H1 (cell line): Measurements from ENCODE around the gene NSUN4. TPM values are rescaled to one million over a fixed set of nuclear protein-coding genes. Genes with fewer than 3 reads are reported as not detected.

Source experiments
- CTCF ChIA-PET: fragments of 300-600 bp; sonication (Branson Sonifier 250); formaldehyde crosslinking; loops from one replicate; lab custom pipeline; 2021; ENCODE audit not compliant: partially characterized antibody; lab: Charles Lee
- POLR2A ChIA-PET: fragments of 300-600 bp; sonication (Branson Sonifier 250); formaldehyde crosslinking; loops from one replicate; lab custom pipeline; 2021; ENCODE audit warnings: inconsistent platforms; ENCODE audit not compliant: partially characterized antibody; lab: Charles Lee
- DNase-seq, 2 experiments: peaks; one replicate each; pipeline versions ENCODE4 v3.0.0 to v3.0.0-alpha.2; 2010 to 2022; ENCODE audit warnings: low spot score in 2 of 2, low read depth in 1 of 2, mixed read lengths in 1 of 2
- FAIRE-seq: peaks from 2 replicates; lab custom pipeline; 2011; peaks lifted over from hg19 to GRCh38; lab: Jason Lieb, UNC
- H2AFZ ChIP-seq: 2 replicates; pipeline ENCODE4 v1.8.1; 2012; ENCODE audit warnings: low read length, inconsistent platforms
- H2AK5ac ChIP-seq: 2 replicates; pipeline ENCODE4 v1.6.1; 2013; ENCODE audit warnings: low read depth, low read length
- H2BK120ac ChIP-seq: replicated peaks from 2 replicates; pipeline ENCODE3; 2013; ENCODE audit warnings: low read depth, low read length, inconsistent platforms
- H2BK12ac ChIP-seq: 2 replicates; pipeline ENCODE4 v1.6.1; 2013; ENCODE audit warnings: low read depth, low read length
- H2BK15ac ChIP-seq: 2 replicates; pipeline ENCODE4 v1.6.1; 2013; ENCODE audit warnings: low read length
- H2BK20ac ChIP-seq: 2 replicates; pipeline ENCODE4 v1.6.1; 2013; ENCODE audit warnings: low read length
- H2BK5ac ChIP-seq: 2 replicates; pipeline ENCODE4 v1.6.1; 2013; ENCODE audit warnings: low read depth, low read length
- H3K14ac ChIP-seq: 2 replicates; pipeline ENCODE4 v1.6.1; 2013; ENCODE audit warnings: inconsistent platforms; ENCODE audit not compliant: insufficient read length
- H3K18ac ChIP-seq: 2 replicates; pipeline ENCODE4 v1.6.1; 2013; ENCODE audit warnings: low read length; ENCODE audit errors: extremely low read depth
- H3K23ac ChIP-seq: 2 replicates; pipeline ENCODE4 v1.6.1; 2013; ENCODE audit warnings: inconsistent platforms; ENCODE audit not compliant: insufficient read length
- H3K23me2 ChIP-seq: 2 replicates; pipeline ENCODE4 v1.6.1; 2013; ENCODE audit warnings: low read depth, low read length
- H3K27ac ChIP-seq: 2 replicates; pipeline ENCODE4 v1.6.1; 2011; ENCODE audit warnings: low read depth, low read length, inconsistent platforms
- H3K27me3 ChIP-seq, 4 experiments: replicated peaks in 1 of 4; 1 replicate in 1 of 4; 2 replicates in 3 of 4; pipeline versions ENCODE4 v1.6.1 to v1.8.1; 2011 to 2013; ENCODE audit warnings: low read length in 3 of 4, mild to moderate bottlenecking in 3 of 4, inconsistent platforms in 2 of 4, mixed read lengths in 2 of 4, moderate library complexity in 1 of 4; ENCODE audit not compliant: control insufficient read depth in 3 of 4, insufficient read depth in 3 of 4; ENCODE audit errors: extremely low read depth in 1 of 4
- H3K36me3 ChIP-seq, 4 experiments: 2 replicates each; pipeline versions ENCODE4 v1.6.1 to v1.8.1; 2011 to 2013; ENCODE audit warnings: mild to moderate bottlenecking in 4 of 4, low read length in 3 of 4, moderate library complexity in 2 of 4, control low read depth in 1 of 4, inconsistent platforms in 1 of 4; ENCODE audit not compliant: insufficient read depth in 4 of 4, control insufficient read depth in 2 of 4
- H3K4ac ChIP-seq: replicated peaks from 2 replicates; pipeline ENCODE3; 2013; ENCODE audit warnings: low read length, low read depth, mixed read lengths, inconsistent platforms; ENCODE audit not compliant: insufficient read length
- H3K4me1 ChIP-seq, 4 experiments: replicated peaks in 1 of 4; 1 replicate in 1 of 4; 2 replicates in 3 of 4; pipeline versions ENCODE4 v1.6.1 to v1.8.1; 2011 to 2013; ENCODE audit warnings: low read length in 3 of 4, inconsistent platforms in 2 of 4, mixed read lengths in 1 of 4; ENCODE audit not compliant: insufficient read depth in 4 of 4, control insufficient read depth in 3 of 4
- H3K4me2 ChIP-seq, 2 experiments: 2 replicates each; pipeline versions ENCODE4 v1.6.1 to v1.8.1; 2011 to 2013; ENCODE audit warnings: low read depth in 2 of 2, low read length in 2 of 2, control low read depth in 1 of 2, inconsistent platforms in 1 of 2, mild to moderate bottlenecking in 1 of 2; ENCODE audit not compliant: insufficient read depth in 1 of 2
- H3K4me3 ChIP-seq, 4 experiments: fragments of 200-600, 300-600 bp in 1 of 4; sonication (generic), shearing (Covaris generic), sonication (Bioruptor Twin) in 1 of 4; 2 replicates each; pipeline versions ENCODE4 v1.5.1 to v1.8.1; 2011 to 2016; ENCODE audit warnings: low read length in 4 of 4, low read depth in 3 of 4, control low read depth in 2 of 4, inconsistent platforms in 2 of 4, mild to moderate bottlenecking in 2 of 4, mixed read lengths in 1 of 4, moderate library complexity in 1 of 4; ENCODE audit not compliant: insufficient read depth in 2 of 4; ENCODE audit errors: extremely low read depth in 1 of 4
- H3K56ac ChIP-seq: replicated peaks from 2 replicates; pipeline ENCODE3; 2013; ENCODE audit warnings: low read depth, mild to moderate bottlenecking, mixed read lengths, low read length, inconsistent platforms; ENCODE audit not compliant: insufficient read length
- H3K79me1 ChIP-seq: 2 replicates; pipeline ENCODE4 v1.6.1; 2013; ENCODE audit warnings: low read depth, low read length, control low read depth
- H3K79me2 ChIP-seq, 2 experiments: 2 replicates each; pipeline versions ENCODE4 v1.6.1 to v1.8.1; 2012 to 2013; ENCODE audit warnings: low read length in 2 of 2, mild to moderate bottlenecking in 2 of 2, inconsistent platforms in 1 of 2; ENCODE audit not compliant: insufficient read depth in 2 of 2, control insufficient read depth in 1 of 2
- H3K9ac ChIP-seq, 4 experiments: replicated peaks in 1 of 4; 1 replicate in 1 of 4; 2 replicates in 3 of 4; pipeline versions ENCODE4 v1.6.1 to v1.8.1; 2011 to 2013; ENCODE audit warnings: low read depth in 3 of 4, low read length in 3 of 4, control low read depth in 2 of 4, mild to moderate bottlenecking in 2 of 4, moderate library complexity in 2 of 4, inconsistent platforms in 1 of 4; ENCODE audit errors: extremely low read depth in 1 of 4
- H3K9me3 ChIP-seq, 2 experiments: 2 replicates each; pipeline versions ENCODE4 v1.6.1 to v1.8.1; 2012 to 2013; ENCODE audit warnings: mild to moderate bottlenecking in 2 of 2, moderate library complexity in 2 of 2, control low read depth in 1 of 2, inconsistent platforms in 1 of 2, low read depth in 1 of 2, low read length in 1 of 2, mixed read lengths in 1 of 2; ENCODE audit not compliant: insufficient read depth in 2 of 2
- H4K20me1 ChIP-seq, 2 experiments: replicated peaks in 1 of 2; 2 replicates each; pipeline versions ENCODE3 to v1.8.1; 2011 to 2013; ENCODE audit warnings: inconsistent platforms in 2 of 2, low read length in 2 of 2, mild to moderate bottlenecking in 1 of 2; ENCODE audit not compliant: insufficient read depth in 2 of 2, control insufficient read depth in 1 of 2
- H4K5ac ChIP-seq: 2 replicates; pipeline ENCODE4 v1.6.1; 2013; ENCODE audit warnings: low read length, low read depth, mixed read lengths, inconsistent platforms; ENCODE audit not compliant: insufficient read length
- H4K8ac ChIP-seq: 2 replicates; pipeline ENCODE4 v1.8.0; 2013; ENCODE audit warnings: mild to moderate bottlenecking, moderate library complexity, low read length, inconsistent platforms; ENCODE audit not compliant: insufficient read depth; ENCODE audit errors: extremely low read depth
- H4K91ac ChIP-seq: replicated peaks from 2 replicates; pipeline ENCODE3; 2013; ENCODE audit warnings: low read length, mixed read lengths, inconsistent platforms; ENCODE audit not compliant: insufficient read length
- BACH1 ChIP-seq: IDR thresholded peaks from 2 replicates; pipeline ENCODE4 v1.6.1; 2012; ENCODE audit warnings: low read length, improper control_type of control experiment
- CBX8 ChIP-seq: fragments of 300-800, 300-1000 bp; sonication (generic); IDR thresholded peaks from 2 replicates; pipeline ENCODE4 v1.7.1; 2016; ENCODE audit warnings: low read depth, low read length, borderline replicate concordance
- CTBP2 ChIP-seq: IDR thresholded peaks from 2 replicates; pipeline ENCODE4 v1.7.0; 2011; ENCODE audit warnings: borderline replicate concordance, mild to moderate bottlenecking, moderate library complexity, mixed read lengths, low read length; ENCODE audit not compliant: insufficient read depth, insufficient read length
- FOSL1 ChIP-seq: IDR thresholded peaks from 2 replicates; pipeline ENCODE4 v1.6.1; 2011; ENCODE audit warnings: mild to moderate bottlenecking, low read depth, low read length, moderate library complexity; ENCODE audit not compliant: insufficient read depth
- GTF2F1 ChIP-seq: IDR thresholded peaks from 2 replicates; pipeline ENCODE4 v1.6.1; 2012; ENCODE audit warnings: low read depth, low read length, improper control_type of control experiment, borderline replicate concordance
- JUND ChIP-seq: IDR thresholded peaks from 2 replicates; pipeline ENCODE4 v1.6.1; 2011; ENCODE audit warnings: mild to moderate bottlenecking, improper control_type of control experiment, low read length
- MAFK ChIP-seq: IDR thresholded peaks from 2 replicates; pipeline ENCODE4 v1.6.1; 2012; ENCODE audit warnings: low read depth, mild to moderate bottlenecking, improper control_type of control experiment, low read length
- NRF1 ChIP-seq: IDR thresholded peaks from 2 replicates; pipeline ENCODE4 v1.6.1; 2011; ENCODE audit warnings: mild to moderate bottlenecking, low read depth, low read length, improper control_type of control experiment
- RXRA ChIP-seq: IDR thresholded peaks from 2 replicates; pipeline ENCODE4 v1.6.1; 2011; ENCODE audit warnings: low read depth, mild to moderate bottlenecking, low read length, moderate library complexity; ENCODE audit not compliant: insufficient read depth
- SAP30 ChIP-seq: fragments of 300-600 bp; sonication (generic); IDR thresholded peaks from 2 replicates; pipeline ENCODE4 v1.7.1; 2012; ENCODE audit warnings: low read length, moderate library complexity, mild to moderate bottlenecking, inconsistent platforms; ENCODE audit not compliant: insufficient read depth, insufficient replicate concordance
- SIRT6 ChIP-seq: IDR thresholded peaks from one replicate; pipeline ENCODE4 v1.7.1; 2012; ENCODE audit warnings: low read length, inconsistent platforms
- SP1 ChIP-seq: IDR thresholded peaks from 2 replicates; pipeline ENCODE4 v1.6.1; 2011; ENCODE audit warnings: low read depth, low read length
- WGBS, 2 experiments: shearing (Covaris generic) in 1 of 2; methylation state at CpG; one replicate each; pipeline versions ENCODE4 v1.1.6 to v1.1.7; 2013 to 2015; ENCODE audit warnings: low lambda C conversion rate in 2 of 2, mixed read lengths in 2 of 2, inconsistent platforms in 1 of 2, low coverage in 1 of 2, missing lambda C conversion rate in 1 of 2; ENCODE audit not compliant: insufficient replicate concordance in 2 of 2, insufficient coverage in 1 of 2, insufficient read length in 1 of 2; ENCODE audit errors: extremely low coverage in 1 of 2, missing lambda C conversion rate in 1 of 2; 5-methylcytosine and 5-hydroxymethylcytosine counted together
- polyA plus RNA-seq, 7 experiments: library from polyadenylated mRNA; depleted of rRNA in 3 of 7; stranded (reverse) in 5 of 7; unstranded in 2 of 7; fragments of >200 nt in 5 of 7; fragments of 200-250 nt in 2 of 7; gene quantifications; 1 replicate in 5 of 7; 2 replicates in 1 of 7; 4 replicates in 1 of 7; pipeline versions ENCODE4 v1.2.1 to v1.2.3, GENCODE V29; 2011 to 2013; ENCODE audit warnings: missing spikeins in 2 of 7, mixed read lengths in 2 of 7
- total RNA-seq: library from RNA; stranded (reverse); fragmentation: NEBNext Ultra II Directional; extraction: Animal tissue kit (Norgen Biotek cat#: 25700); gene quantifications from 2 replicates; pipeline ENCODE4 v1.2.1, GENCODE V29; 2021

NSUN4 gene
- total and polyA plus RNA-seq, 2 of the 8 experiments (the other 6 are each of a cell fraction or from before 2014, with no cell fraction given): 9.7 to 15.7 TPM

GRCh38 chr1:46317323-46317722, 23.3 kb upstream of the NSUN4 start:
- H3K4me1 ChIP-seq: peaks cover 0 to 2% (median 0%) of the 10 kb centered on the region in 4 experiments; a peak in 1 of 7 replicates
- FAIRE-seq: no peak
- no peak overlapping the region for H3K9ac ChIP-seq
- 72% methylated on average over 1 of the region's 1 CpG; no CpG with 5 or more reads in 1 of the 2 experiments for WGBS, 2 experiments
- H3K4me2 ChIP-seq: no peak overlapping the region
- no peak overlapping the region for H3K27ac ChIP-seq
- H2AK5ac ChIP-seq: no peak overlapping the region
- H2BK15ac ChIP-seq: no peak overlapping the region
- H3K23ac ChIP-seq: no peak overlapping the region
- H4K5ac ChIP-seq: no peak overlapping the region
- H4K20me1 ChIP-seq: peaks cover 0 to 3% of the 10 kb centered on the region in 2 experiments
- H4K8ac ChIP-seq: no peak overlapping the region
- H4K91ac ChIP-seq: no peak overlapping the region
- no peak overlapping the region for H2BK20ac ChIP-seq
- H3K9me3 ChIP-seq: no peaks in the 10 kb centered on the region
- H3K23me2 ChIP-seq: no peaks in the 10 kb centered on the region
- no peak overlapping the region for H2BK120ac ChIP-seq
- no peak overlapping the region for H3K56ac ChIP-seq
- no peaks in the 10 kb centered on the region for H3K79me2 ChIP-seq
- no peak for TF ChIP-seq GTF2F1
- TF ChIP-seq CBX8: no peak
- TF ChIP-seq SIRT6: no peak
- no peak for TF ChIP-seq BACH1
- no peak for TF ChIP-seq MAFK
- TF ChIP-seq NRF1: no peak
- no peak for TF ChIP-seq SAP30
- no peak for TF ChIP-seq JUND
- TF ChIP-seq FOSL1: no peak
- TF ChIP-seq SP1: no peak
- no peak for TF ChIP-seq RXRA
- TF ChIP-seq CTBP2: no peak
- no peak overlapping the region for H3K18ac ChIP-seq
- ChIA-PET CTCF (interaction anchor here (0.6 to 3.2 kb wide), 8 partner anchors 11 to 32 kb away, joined by 3 to 16 read pairs (median 4); partner anchors contain the start of genes LRRC41, NSUN4 and UQCRH), POLR2A (interaction anchor here (0.9 to 4.4 kb wide), 14 partner anchors 9 to 70 kb away, joined by 3 to 39 read pairs (median 8); partner anchors contain the start of genes LRRC41, NSUN4 and UQCRH)
- no peaks in the 10 kb centered on the region for H3K79me1 ChIP-seq
- H2BK12ac ChIP-seq: no peak overlapping the region
- no peak overlapping the region for H2BK5ac ChIP-seq
- H3K27me3 ChIP-seq: no peaks in the 10 kb centered on the region
- no peak overlapping the region for H3K4ac ChIP-seq
- no peak overlapping the region for H2AFZ ChIP-seq
- no peak for DNase-seq
- H3K36me3 ChIP-seq: peaks cover 12 to 46% (median 27%) of the 10 kb centered on the region in 4 experiments
- no peak overlapping the region for H3K14ac ChIP-seq
- H3K4me3 ChIP-seq: no peak overlapping the region
